ENCODE results near the gene ZNF460.

DNA sequence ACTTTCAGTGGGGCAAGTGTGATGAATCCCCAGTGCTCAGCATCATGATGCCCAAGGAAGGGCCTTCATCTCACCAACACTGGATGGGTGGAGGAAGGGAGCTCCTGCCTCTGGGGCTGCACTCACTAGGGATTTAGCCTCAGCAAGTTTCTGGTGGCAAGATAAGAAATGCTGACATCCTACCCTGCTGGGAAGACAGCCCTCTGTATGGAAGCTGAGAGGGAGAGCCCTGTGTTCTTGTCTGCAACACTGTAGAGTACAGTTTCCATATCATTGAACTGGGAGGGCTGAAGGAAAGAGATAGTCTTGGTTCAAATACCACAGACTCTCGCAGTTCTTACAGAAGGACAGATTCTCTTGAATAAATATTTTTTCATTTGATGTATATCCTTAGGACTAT lies 7.3 kb upstream of the ZNF460 start:
- no peak for TF ChIP-seq CTCF (conservative IDR thresholded peaks at IDR 0.05; ENCODE audit: low read length)
- TF ChIP-seq EZH2phosphoT487 (IDR thresholded peaks at IDR 0.05; ENCODE audit: borderline replicate concordance), result no peak
